HepG2 (cell line): ENCODE data around the gene CCDC97. TPM values are rescaled to one million over a fixed set of nuclear protein-coding genes. Genes with fewer than 3 reads are reported as not detected.

ENCODE experiments used
- ATAC-seq: fragments of 200-7000 bp; cut with Tn5 transposase; 3 replicates; pipeline ENCODE4 v1.9.1; 2020; ENCODE audit warnings: mild to moderate bottlenecking, moderate library complexity
- BruUV-seq: library from RNA; stranded (reverse); fragments of 400-500 nt; replicated peaks from 2 replicates; lab custom pipeline; 2021; lab: Mats Ljungman, UMichigan
- CTCF ChIA-PET: fragments of 300-600 bp; formaldehyde crosslinking; extraction: SDS; loops from one replicate; lab custom pipeline; 2021; ENCODE audit warnings: low total read pairs, inconsistent platforms, low intra/inter-chr PET ratio; lab: Yijun Ruan, JAX
- POLR2A ChIA-PET: fragments of 350-600 bp; sonication (Branson Sonifier 250); formaldehyde crosslinking; loops from one replicate; lab custom pipeline; 2020; ENCODE audit warnings: antibody characterized with exemption, inconsistent platforms; lab: Yijun Ruan, JAX
- DNase-seq: peaks from one replicate; pipeline ENCODE4 v3.0.0-alpha.2; 2015; ENCODE audit warnings: low spot score
- FAIRE-seq: peaks from 3 replicates; lab custom pipeline; 2011; peaks lifted over from hg19 to GRCh38; lab: Jason Lieb, UNC
- H2AFZ ChIP-seq: one replicate; pipeline ENCODE4 v1.6.1; 2011; ENCODE audit warnings: low read length, inconsistent platforms
- H3K27ac ChIP-seq: fragments of 300-600 bp; 3 replicates; pipeline ENCODE4 v1.8.0; 2011; ENCODE audit warnings: mixed run types, mild to moderate bottlenecking, mixed read lengths, low read length, inconsistent platforms; ENCODE audit not compliant: insufficient read depth; ENCODE audit errors: extremely low read length
- H3K27me3 ChIP-seq, 2 experiments: fragments of 200-600 bp in 1 of 2; 2 replicates in 1 of 2; 3 replicates in 1 of 2; pipeline versions ENCODE4 v1.6.0 to v1.8.0; 2011; ENCODE audit warnings: low read length in 2 of 2, mild to moderate bottlenecking in 2 of 2, moderate library complexity in 2 of 2, inconsistent platforms in 1 of 2; ENCODE audit not compliant: insufficient read depth in 2 of 2, control insufficient read depth in 1 of 2
- H3K36me3 ChIP-seq, 2 experiments: fragments of 200-600 bp in 1 of 2; replicated peaks in 1 of 2; 2 replicates in 1 of 2; 3 replicates in 1 of 2; pipeline versions ENCODE4 v1.5.1 to v1.8.0; 2011; ENCODE audit warnings: low read length in 2 of 2, inconsistent platforms in 1 of 2; ENCODE audit not compliant: insufficient read depth in 2 of 2, control insufficient read depth in 1 of 2
- H3K4me1 ChIP-seq: 2 replicates; pipeline ENCODE4 v1.5.1; 2012; ENCODE audit warnings: low read length, inconsistent platforms; ENCODE audit not compliant: insufficient read depth
- H3K4me2 ChIP-seq: 2 replicates; pipeline ENCODE4 v1.6.0; 2011; ENCODE audit warnings: low read depth, low read length, inconsistent platforms
- H3K4me3 ChIP-seq, 3 experiments: fragments of 200-600 bp in 1 of 3; sonication (generic), shearing (Covaris generic) in 1 of 3; replicated peaks in 1 of 3; 2 replicates each; pipeline ENCODE4 v1.5.1; 2011 to 2016; ENCODE audit warnings: low read length in 3 of 3, inconsistent platforms in 2 of 3, low read depth in 2 of 3, mild to moderate bottlenecking in 2 of 3, control low read depth in 1 of 3, mixed read lengths in 1 of 3; ENCODE audit not compliant: insufficient read depth in 1 of 3
- H3K79me2 ChIP-seq: one replicate; pipeline ENCODE4 v1.6.1; 2011; ENCODE audit warnings: low read length, inconsistent platforms; ENCODE audit not compliant: insufficient read depth
- H3K9ac ChIP-seq: 2 replicates; pipeline ENCODE4 v1.6.0; 2011; ENCODE audit warnings: mild to moderate bottlenecking, low read depth, low read length, inconsistent platforms; ENCODE audit not compliant: insufficient read depth
- H3K9me3 ChIP-seq: 2 replicates; pipeline ENCODE4 v1.5.1; 2012; ENCODE audit warnings: mild to moderate bottlenecking, low read length
- H4K20me1 ChIP-seq: 2 replicates; pipeline ENCODE4 v1.6.0; 2011; ENCODE audit warnings: inconsistent platforms, mild to moderate bottlenecking, low read length, moderate library complexity; ENCODE audit not compliant: insufficient read depth
- ARID5B ChIP-seq: IDR thresholded peaks from 2 replicates; pipeline ENCODE4 v1.4.0; 2020; ENCODE audit warnings: mild to moderate bottlenecking, missing genetic modification reagents
- CHCHD3 ChIP-seq: sonication (generic); formaldehyde crosslinking; IDR thresholded peaks from 2 replicates; pipeline ENCODE4 v1.8.0; 2022; ENCODE audit warnings: mild to moderate bottlenecking, missing genetic modification reagents, moderate library complexity
- ELF4 ChIP-seq: sonication (generic); formaldehyde crosslinking; IDR thresholded peaks from 2 replicates; pipeline ENCODE4 v1.5.0; 2020; ENCODE audit warnings: missing genetic modification reagents, mild to moderate bottlenecking, moderate library complexity, borderline replicate concordance
- NCOA1 ChIP-seq: sonication (generic); formaldehyde crosslinking; IDR thresholded peaks from 2 replicates; pipeline ENCODE4 v1.9.0; 2021; ENCODE audit warnings: missing genetic modification reagents
- NR2F1 ChIP-seq, 2 experiments: fragments of 450-650 bp in 1 of 2; formaldehyde crosslinking in 1 of 2; IDR thresholded peaks; 2 replicates each; pipeline versions ENCODE4 v1.5.0 to v1.6.1; 2016 to 2020; ENCODE audit warnings: mild to moderate bottlenecking in 1 of 2, missing compliant biosample characterization in 1 of 2, missing genetic modification reagents in 1 of 2, moderate library complexity in 1 of 2
- PRDM15 ChIP-seq: sonication (generic); formaldehyde crosslinking; IDR thresholded peaks from 2 replicates; pipeline ENCODE4 v1.4.0; 2020; ENCODE audit warnings: missing genetic modification reagents
- SMAD1 ChIP-seq: sonication (generic); formaldehyde crosslinking; IDR thresholded peaks from 2 replicates; pipeline ENCODE4 v1.4.0; 2020; ENCODE audit warnings: missing genetic modification reagents, low read depth, mild to moderate bottlenecking, borderline replicate concordance
- SNAPC2 ChIP-seq: sonication (generic); formaldehyde crosslinking; IDR thresholded peaks from 2 replicates; pipeline ENCODE4 v1.8.1; 2022; ENCODE audit warnings: mild to moderate bottlenecking, missing genetic modification reagents
- UBTF ChIP-seq: sonication (generic); formaldehyde crosslinking; IDR thresholded peaks from 2 replicates; pipeline ENCODE4 v1.4.0; 2020; ENCODE audit warnings: mild to moderate bottlenecking, missing genetic modification reagents
- ZNF329 ChIP-seq: sonication (generic); formaldehyde crosslinking; IDR thresholded peaks from 2 replicates; pipeline ENCODE4 v1.9.0; 2021; ENCODE audit warnings: low read depth, mild to moderate bottlenecking, missing genetic modification reagents
- ZNF562 ChIP-seq: sonication (generic); formaldehyde crosslinking; IDR thresholded peaks from 2 replicates; pipeline ENCODE4 v1.8.0; 2022; ENCODE audit warnings: missing genetic modification reagents, borderline replicate concordance
- ZNF674 ChIP-seq: sonication (generic); formaldehyde crosslinking; IDR thresholded peaks from 2 replicates; pipeline ENCODE4 v1.5.0; 2020; ENCODE audit warnings: low read depth, mild to moderate bottlenecking, missing genetic modification reagents
- ZNF703 ChIP-seq: sonication (generic); formaldehyde crosslinking; IDR thresholded peaks from 2 replicates; pipeline ENCODE4 v1.5.1; 2020; ENCODE audit warnings: missing genetic modification reagents, mild to moderate bottlenecking, moderate library complexity, borderline replicate concordance
- WGBS: methylation state at CpG from one replicate; pipeline ENCODE4 v1.1.6; 2017; ENCODE audit warnings: low lambda C conversion rate; 5-methylcytosine and 5-hydroxymethylcytosine counted together
- in situ Hi-C: cut with HindIII; loops from 2 replicates; pipeline ENCODE4 v1.10.0; 2017; ENCODE audit warnings: low pct_unique_long_range_greater_than_20kb; ENCODE audit not compliant: extremely low pct_ligation_motif_present
- intact Hi-C: fragments of 100-400 bp; cut with micrococcal nuclease; formaldehyde crosslinking; loops from one replicate; pipeline ENCODE4 v1.10.0; 2022; ENCODE audit not compliant: unreplicated experiment
- polyA plus RNA-seq, 8 experiments: library from polyadenylated mRNA; depleted of rRNA in 3 of 8; stranded (reverse) in 7 of 8; unstranded in 1 of 8; fragments of >200 nt; fragmentation: Illumina TruSeq in 4 of 8; extraction: Trizol in 4 of 8; gene quantifications; 2 replicates each; pipeline versions ENCODE4 v1.2.1 to v1.2.3, GENCODE V29; 2011 to 2016; ENCODE audit warnings: low read depth in 4 of 8, missing spikeins in 1 of 8, mixed read lengths in 1 of 8; ENCODE audit not compliant: insufficient read depth in 1 of 8
- total RNA-seq, 5 experiments: library from RNA; depleted of rRNA; stranded (reverse); fragments of >200 nt; fragmentation: Illumina TruSeq; extraction: Trizol; gene quantifications; 2 replicates each; pipeline ENCODE4 v1.2.3, GENCODE V29; 2016; ENCODE audit warnings: low read depth in 1 of 5

CCDC97 gene
- total and polyA plus RNA-seq, 2 of the 13 experiments (the other 11 are each of a cell fraction or from before 2014, with no cell fraction given) = 6.2 to 7.3 TPM

DNA sequence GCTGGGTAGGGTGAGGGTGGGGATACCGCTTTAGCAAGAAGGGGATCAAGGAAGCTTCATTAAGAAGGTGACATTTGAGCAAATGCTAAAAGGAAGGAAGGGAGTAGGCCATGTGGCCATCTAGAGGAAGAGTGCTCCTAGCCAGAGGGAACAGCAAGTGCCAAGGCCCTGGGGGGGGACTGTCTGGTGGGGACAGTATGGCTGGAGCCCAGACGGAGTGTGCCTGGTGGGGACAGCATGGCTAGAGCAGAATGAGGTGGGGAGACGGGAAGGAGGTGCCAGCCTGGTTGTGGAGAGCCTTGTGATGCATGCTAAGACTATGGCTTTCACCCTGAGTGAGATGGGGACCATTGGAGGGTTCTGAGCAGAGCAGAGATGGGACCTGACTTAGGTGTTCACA, 45.8 kb downstream of the CCDC97 start:
- Histone ChIP-seq H2AFZ (no peak overlapping the region), H3K36me3 (no peaks in the 10 kb centered on the region), H3K9me3 (no peaks in the 10 kb centered on the region), H3K4me1 (peaks cover 13% of the 10 kb centered on the region), H3K27me3 (no peaks in the 10 kb centered on the region; a peak in 2 of 5 replicates), H4K20me1 (peaks cover 6% of the 10 kb centered on the region; the same call in 1 of the 2 replicates), H3K79me2 (peaks cover 23% of the 10 kb centered on the region), H3K4me3 (no peak overlapping the region), H3K9ac (no peak overlapping the region), H3K27ac (no peak overlapping the region), H3K4me2 (no peak overlapping the region)
- WGBS = 93% methylated on average over 3 of the region's 3 CpGs
- intact Hi-C loops (no loop called here), in situ Hi-C loops (no loop called here)
- CTCF ChIA-PET = no interaction called here
- no TSS peak for BruUV-seq
- FAIRE-seq (no peak), DNase-seq (no peak), ATAC-seq (no peak)
- POLR2A ChIA-PET = interaction anchor here (0.7 to 2.4 kb wide), 4 partner anchors 8 to 37 kb away, joined by 3 to 13 read pairs (median 5); partner anchors contain the start of gene B9D2
- TF ChIP-seq ZNF562 (no peak), ARID5B (no peak), ZNF674 (CRISPR knock-in tag) (no peak), ELF4 (CRISPR knock-in tag) (no peak), ZNF703 (CRISPR knock-in tag) (no peak), UBTF (CRISPR knock-in tag) (no peak), NR2F1 (CRISPR knock-in tag; IDR thresholded peaks at IDR 0.05) (no peak), CHCHD3 (CRISPR knock-in tag) (no peak), SNAPC2 (CRISPR knock-in tag) (no peak), PRDM15 (CRISPR knock-in tag) (no peak), ZNF329 (CRISPR knock-in tag) (no peak), NCOA1 (CRISPR knock-in tag) (no peak), SMAD1 (no peak)
